Measurements from ENCODE around the gene DEPDC5.

The DEPDC5 gene

GRCh38 chr22:31852691-31853421 is 99.0 kb downstream of the DEPDC5 start:
- DNase-seq (ENCODE audit: low read depth, low spot score) = peak; percentile 67

DNA sequence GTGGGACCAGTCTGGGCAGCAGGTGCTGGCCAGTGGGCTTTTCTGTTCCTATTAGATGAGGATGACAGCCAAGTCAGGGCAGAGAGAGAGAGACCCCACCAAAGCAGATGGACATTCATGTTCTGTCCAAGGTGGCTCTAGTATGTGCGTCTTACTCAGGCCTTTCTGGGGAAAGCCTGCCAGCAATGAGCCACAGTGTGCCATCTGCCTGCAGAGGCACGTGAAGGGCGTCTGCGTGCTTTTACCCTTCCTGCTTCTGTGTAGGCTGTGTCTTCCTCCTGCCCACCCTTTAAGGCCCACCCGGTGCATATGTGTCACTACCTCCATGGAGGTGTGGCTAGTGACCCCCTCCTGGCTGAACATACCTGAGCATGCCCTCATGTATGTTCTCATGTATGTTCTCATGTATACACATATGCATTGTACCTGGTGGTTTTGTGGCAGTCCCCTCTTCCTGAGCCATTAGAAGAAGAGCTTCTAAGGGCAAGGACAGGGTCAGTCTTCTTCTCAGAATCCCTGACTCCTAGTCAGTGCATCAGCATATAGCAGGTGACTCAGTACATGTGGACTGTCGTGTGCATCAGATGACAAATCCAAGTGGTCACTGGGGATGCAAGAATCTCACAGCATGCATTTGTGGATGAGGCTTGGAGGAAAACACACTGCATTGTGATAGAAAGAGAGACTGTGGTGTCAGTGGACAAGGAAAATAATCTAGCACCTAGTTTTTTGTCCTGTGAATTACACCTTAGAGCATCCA is 100.1 kb downstream of the DEPDC5 start:
- DNase-seq (ENCODE audit: low read depth, low spot score) = no peak

GRCh38 chr22:31857247-31857646 is 103.4 kb downstream of the DEPDC5 start:
- no peak for DNase-seq (ENCODE audit: low read depth, low spot score)

- no peak for DNase-seq (ENCODE audit: low read depth, low spot score)
Measured at GRCh38 chr22:31861226-31861840, 107.5 kb downstream of the DEPDC5 start.

- DNase-seq (ENCODE audit: low read depth, low spot score) = no peak
Measured at GRCh38 chr22:31866918-31867317, 113.1 kb downstream of the DEPDC5 start.

DNA sequence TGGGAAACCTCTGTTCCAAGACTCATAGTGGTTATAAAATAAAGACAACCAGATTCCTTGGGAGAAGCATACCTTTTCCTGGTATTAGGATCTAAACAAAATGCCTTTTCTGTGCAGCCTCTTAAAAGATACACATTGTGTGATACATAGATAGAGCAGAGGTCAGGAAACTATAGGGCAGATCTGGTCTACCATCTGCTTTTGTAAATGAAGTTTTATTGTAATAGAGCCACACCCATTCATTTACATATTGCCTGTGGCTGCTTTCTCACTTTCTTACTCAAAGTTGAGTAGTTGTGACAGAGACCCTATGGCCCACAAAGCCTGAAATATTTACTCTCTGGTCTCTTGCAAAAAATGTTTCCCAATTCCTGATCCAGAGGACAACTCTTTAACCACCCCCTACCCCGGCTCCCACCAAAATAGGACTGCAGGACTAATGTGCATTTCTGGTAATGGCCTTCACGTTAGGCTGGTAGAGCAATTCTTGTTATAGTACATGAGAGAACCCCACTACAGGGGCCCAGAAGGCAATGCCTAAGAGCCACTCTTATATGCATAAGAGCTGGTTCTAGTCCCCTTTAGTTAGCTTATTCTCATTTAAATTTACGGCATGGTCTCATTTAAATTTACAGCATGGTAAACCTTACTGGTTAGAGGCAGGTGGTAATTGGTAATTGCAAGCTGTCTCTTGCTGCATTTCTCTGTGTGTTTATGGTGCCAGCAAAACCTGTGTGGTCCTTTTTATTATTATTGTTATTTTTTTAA is 113.8 kb downstream of the DEPDC5 start:
- DNase-seq (ENCODE audit: low read depth, low spot score) = no peak

- DNase-seq (ENCODE audit: low read depth, low spot score) = no peak
Measured at GRCh38 chr22:31869739-31870138, 115.9 kb downstream of the DEPDC5 start.

DNA sequence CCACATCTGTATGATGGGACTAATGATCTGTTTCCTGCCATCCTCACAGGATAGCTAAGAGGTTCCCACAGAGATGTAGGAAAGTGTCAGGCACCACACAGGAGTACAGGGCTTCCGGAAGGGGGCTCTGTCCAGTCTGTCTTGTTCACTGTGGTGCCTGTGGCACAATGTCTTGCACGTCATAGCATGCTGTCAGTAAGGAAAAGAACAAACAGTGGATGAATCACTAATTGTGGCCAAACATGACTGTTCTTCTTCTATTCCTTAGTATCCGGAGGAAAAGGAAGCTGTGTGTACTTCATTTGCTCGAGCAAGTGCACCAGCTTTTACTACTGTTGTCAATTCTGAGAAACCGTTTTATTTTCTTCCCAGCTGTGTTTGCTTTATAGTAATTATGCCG is 117.1 kb downstream of the DEPDC5 start:
- DNase-seq (ENCODE audit: low read depth, low spot score) = no peak

GRCh38 chr22:31871480-31871879 is 117.7 kb downstream of the DEPDC5 start:
- DNase-seq (ENCODE audit: low read depth, low spot score) = no peak

GRCh38 chr22:31872209-31872608 is 118.4 kb downstream of the DEPDC5 start:
- no peak for DNase-seq (ENCODE audit: low read depth, low spot score)

DNA sequence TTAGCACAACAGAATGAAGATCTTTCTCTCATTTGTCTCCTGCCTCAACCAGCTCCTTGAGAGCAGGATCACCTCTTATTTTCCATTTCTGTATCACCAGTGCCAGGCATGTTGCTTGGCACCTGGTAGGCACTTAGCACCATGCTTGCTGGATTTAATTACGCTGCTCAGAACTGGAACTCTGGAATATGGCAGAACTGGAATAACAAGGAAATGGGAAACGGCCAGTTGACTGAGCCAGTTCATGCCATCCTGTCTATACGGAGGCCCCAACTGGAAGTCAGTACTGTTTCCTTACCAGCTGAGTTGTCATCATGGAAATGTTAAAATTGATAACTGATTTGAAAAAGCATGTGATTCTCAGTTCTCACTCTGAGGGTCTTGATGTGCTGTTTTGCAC is 121.0 kb downstream of the DEPDC5 start:
- no peak for DNase-seq (ENCODE audit: low read depth, low spot score)

DNA sequence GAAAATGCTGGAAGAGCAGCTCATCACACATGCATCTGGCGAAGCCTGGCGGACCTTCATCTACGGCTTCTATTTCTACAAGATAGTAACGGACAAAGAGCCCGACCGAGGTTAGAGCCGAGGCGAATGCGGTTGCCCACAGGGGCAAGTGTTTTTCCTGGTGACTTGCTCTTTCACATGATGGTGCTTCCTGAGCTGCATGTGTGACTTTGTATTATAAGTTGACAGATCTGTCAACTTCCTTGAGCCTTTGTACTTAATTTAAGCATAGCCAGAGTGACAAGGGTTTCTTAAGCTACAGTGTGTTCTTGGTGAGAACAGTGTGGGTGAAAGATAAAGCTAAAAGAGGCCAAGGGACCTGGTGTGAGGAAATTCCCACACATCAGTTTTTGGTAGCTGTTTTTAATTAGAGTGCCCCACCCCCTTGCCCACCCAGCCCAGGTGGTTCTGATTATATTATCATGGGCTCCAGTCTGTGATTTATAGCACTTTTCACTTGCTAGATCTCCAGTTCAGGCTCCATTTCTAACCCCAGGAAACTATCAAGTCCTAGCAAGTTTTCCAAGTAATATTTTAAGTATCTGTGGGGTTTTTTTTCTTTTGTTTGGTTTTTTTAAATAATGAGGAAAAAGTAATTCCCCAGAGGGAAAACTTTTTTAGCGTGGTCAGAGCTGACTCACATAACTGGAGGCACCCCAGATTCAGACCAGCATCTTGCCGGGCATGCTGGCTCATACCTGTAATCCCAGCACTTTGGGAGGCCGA is 122.5 kb downstream of the DEPDC5 start:
- no peak for DNase-seq (ENCODE audit: low read depth, low spot score)

GRCh38 chr22:31879585-31879984 is 125.8 kb downstream of the DEPDC5 start:
- DNase-seq (ENCODE audit: low read depth, low spot score) = no peak

DNA sequence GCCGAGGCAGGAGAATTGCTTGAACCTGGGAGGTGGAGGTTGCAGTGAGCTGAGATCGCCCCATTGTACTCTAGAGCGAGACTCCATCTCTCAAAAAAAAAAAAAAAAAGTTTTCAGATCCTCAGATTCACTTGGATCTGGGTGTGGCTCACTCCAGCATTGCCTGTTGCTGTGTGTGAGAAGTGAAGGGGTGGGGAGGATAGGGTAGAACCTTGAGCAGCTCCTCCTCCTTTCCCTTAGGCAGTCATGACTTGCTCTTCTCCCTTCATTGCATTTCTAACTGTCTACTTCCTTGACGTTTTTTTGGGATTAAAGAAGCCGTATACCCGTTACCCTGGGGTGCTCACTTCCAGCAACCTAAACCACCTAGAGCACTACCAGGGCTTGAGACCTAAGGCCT is 127.4 kb downstream of the DEPDC5 start:
- DNase-seq (ENCODE audit: low read depth, low spot score) = no peak

DNA sequence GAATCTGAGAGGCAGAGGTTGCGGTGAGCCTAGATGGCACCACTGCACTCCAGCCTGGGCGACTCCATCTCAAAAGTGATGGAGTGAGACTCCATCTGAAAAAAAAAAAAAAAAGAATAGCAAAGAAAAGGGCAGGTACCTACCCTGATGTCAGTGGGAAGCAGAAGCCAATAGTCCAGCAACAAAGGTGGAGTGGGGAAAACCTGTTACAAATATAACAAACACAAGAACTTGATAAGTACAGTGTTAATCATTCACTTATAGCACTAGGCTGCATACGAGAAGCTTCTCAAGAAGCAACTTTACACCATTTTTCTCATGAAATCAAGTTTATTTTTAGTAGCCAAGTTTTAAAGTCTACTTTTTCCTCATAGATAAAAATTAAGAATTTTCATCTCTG is 128.0 kb downstream of the DEPDC5 start:
- no peak for DNase-seq (ENCODE audit: low read depth, low spot score)

DNA sequence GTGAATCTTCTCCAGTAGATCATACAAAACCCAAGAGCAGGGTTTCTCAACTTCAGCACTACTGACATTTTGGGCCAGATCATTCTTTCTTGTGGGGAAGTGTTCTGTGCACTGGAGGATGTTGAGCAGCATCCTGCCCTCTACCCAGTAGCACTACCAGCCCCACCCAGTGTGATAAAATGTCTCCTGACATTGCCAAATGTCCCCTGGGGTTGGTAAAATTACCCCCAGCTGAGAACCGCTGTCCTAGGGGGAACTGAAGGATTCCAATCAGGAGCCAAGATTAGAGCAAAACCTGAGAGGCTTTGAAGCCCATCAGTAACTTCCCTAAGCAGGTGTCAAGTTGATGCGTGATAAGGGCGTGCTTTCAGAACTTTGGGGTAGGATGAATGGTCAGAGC is 129.2 kb downstream of the DEPDC5 start:
- no peak for DNase-seq (ENCODE audit: low read depth, low spot score)

GRCh38 chr22:31883989-31884388 is 130.2 kb downstream of the DEPDC5 start:
- no peak for DNase-seq (ENCODE audit: low read depth, low spot score)

- DNase-seq (ENCODE audit: low read depth, low spot score) = no peak
Measured at GRCh38 chr22:31891366-31892079, 137.7 kb downstream of the DEPDC5 start.

DNA sequence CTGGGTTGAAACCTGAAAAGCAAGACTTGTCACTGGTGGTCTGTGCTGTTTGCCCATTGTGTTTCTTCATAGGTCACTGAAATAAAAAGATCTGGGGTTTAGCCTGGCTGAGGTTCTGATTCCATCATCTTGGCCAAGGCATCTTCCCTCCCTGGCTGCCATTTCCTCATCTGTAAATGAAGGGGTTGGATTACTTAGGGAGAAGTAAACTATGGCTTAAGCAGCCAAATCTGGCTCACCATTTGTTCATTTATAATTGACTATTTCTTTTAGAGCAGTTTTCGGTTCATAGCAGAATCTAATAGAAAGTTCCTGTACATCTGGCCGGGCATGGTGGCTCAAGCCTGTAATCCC is 138.2 kb downstream of the DEPDC5 start:
- DNase-seq (ENCODE audit: low read depth, low spot score) = no peak

DNA sequence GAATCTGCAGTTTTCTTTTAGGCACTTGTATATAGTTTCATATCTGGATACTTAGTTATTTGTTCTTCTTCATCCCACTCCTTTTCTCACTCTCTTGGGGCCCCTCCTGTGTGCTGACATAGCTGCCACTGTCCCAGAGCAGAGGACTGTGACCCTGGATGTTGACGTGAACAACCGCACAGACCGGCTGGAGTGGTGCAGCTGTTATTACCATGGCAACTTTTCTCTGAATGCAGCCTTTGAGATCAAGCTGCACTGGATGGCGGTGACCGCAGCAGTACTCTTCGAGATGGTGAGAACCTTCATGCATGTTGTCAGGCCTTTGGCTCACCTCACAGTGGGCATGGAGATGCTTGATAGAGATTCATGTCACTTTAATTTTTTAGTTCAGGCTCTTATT is 139.6 kb downstream of the DEPDC5 start:
- DNase-seq (ENCODE audit: low read depth, low spot score) = no peak

Data from brain pericyte (primary cell).